HL-60/S4 treated with retinoic acid at 250 ng/mL for 4 days and 3 days (cell line): ENCODE data around the gene ZEB2.

Experiments
- in situ Hi-C: fragments of 300-500 bp; cut with MboI; formaldehyde crosslinking; loops from 2 replicates; pipeline ENCODE4 v1.7.0; 2022; ENCODE audit warnings: low sequenced_read_pairs

The ZEB2 gene

DNA sequence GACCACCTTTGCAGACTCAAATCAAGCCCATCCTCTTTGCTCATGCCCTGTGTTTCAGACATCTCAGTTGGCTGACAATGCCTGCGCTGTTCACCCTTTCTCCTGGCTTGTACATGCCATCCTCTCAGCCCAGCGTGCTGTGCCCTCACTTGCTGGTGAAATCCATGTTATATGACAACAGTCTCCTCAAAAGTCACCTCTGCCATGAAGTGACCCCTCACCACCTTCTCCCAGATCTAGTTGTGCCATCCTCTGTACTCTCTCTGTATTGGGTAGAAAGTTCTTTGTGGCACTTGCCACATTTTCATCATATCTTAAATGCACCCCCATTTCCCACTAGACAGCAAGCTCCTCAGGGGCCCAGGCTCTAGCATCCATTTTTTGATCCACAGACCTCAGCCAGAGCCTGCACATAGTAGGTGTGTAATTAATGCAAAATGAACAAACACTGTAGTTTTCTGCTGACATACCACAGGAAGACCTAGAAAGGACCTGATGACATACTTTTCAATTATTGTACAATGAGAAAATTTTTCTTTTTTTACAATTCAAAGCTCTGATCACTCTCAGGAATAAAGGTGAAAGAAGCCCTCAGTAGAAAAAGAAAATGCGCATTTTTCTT is 22.8 kb downstream of the ZEB2 start:
- in situ Hi-C loops: no loop called here

DNA sequence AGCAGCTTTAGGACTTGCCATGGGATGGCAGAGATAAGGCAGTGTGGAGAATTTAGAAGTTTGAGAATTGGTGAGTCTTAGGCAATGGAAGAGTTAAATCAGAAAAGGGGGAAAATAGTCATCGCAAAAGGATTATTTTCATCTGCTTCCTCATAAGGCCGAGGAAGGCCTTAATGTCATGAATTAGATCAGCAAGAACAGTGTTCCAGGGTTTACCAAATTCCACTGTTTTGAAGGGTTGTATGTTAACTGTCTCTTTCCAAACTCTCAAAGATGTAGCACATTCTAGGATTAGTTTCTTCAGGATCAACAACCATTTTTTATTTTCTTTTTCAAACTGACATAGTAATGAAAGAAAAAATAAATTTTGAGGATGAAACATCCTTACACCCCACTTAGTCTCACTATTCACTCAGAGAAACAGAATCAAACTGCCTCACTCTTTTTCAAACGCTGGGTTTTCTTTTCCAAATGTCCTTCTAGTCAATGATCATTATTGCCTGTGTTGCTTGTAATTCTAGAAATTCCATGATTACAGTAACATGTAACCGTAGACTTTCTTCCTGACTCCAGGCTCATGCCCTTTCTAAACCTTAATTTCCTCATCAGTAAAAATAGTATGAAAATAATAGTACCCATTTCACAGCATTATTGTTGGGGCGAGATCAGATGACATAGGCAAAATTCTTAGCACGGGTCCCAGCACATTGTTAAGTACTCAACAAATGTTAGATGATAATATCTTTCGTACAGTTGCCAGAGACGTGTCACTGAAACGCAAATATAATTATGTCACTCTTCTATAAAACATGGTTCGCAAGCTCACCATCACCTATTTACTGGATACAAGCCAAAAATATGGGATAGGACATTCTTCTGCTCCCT is 23.6 kb downstream of the ZEB2 start:
- in situ Hi-C loops: no loop called here

GRCh38 chr2:144495227-144496091 is 24.5 kb downstream of the ZEB2 start:
- in situ Hi-C loops: no loop called here

DNA sequence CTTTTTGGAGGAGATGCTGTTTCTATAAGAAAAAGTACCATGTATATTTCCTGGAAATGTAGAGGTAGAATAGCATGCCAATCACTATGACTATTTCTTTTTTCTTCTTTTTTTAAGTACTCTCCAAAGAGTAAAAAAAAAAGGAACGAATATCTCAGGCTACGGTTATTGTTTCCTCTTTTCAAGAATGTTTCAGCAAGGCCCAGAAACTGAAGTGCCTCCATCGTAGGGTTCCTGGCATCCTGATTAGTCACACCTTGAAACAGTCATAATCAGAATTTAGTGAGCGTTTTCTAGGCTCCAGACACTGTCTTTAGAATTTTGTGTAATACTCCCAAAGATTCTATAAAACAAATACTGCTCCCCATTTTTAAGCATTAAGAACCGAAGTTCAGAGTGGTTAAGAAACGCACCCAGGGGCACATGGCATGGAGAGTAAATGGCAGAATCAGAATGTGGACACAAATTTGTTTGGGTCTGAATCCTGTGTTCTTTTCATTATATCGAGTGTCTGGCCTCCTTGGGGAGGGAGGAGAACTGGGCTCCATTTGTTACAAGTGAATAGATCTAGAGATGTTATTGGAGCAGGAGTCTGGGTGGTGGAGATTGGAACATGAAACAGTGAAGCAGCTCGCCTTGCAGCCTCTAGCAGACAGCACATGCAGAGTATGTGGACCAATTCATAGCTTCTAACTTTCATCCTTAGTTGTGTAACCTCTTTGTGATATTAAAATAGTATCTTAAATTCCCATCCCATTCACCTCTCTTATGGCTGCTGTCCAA is 26.7 kb downstream of the ZEB2 start:
- in situ Hi-C loops: no loop called here

- in situ Hi-C loops: no loop called here
Measured at GRCh38 chr2:144490857-144491256, 29.1 kb downstream of the ZEB2 start.

GRCh38 chr2:144490017-144490416 is 29.9 kb downstream of the ZEB2 start:
- in situ Hi-C loops: no loop called here

GRCh38 chr2:144489315-144489916 is 30.5 kb downstream of the ZEB2 start:
- in situ Hi-C loops: no loop called here

DNA sequence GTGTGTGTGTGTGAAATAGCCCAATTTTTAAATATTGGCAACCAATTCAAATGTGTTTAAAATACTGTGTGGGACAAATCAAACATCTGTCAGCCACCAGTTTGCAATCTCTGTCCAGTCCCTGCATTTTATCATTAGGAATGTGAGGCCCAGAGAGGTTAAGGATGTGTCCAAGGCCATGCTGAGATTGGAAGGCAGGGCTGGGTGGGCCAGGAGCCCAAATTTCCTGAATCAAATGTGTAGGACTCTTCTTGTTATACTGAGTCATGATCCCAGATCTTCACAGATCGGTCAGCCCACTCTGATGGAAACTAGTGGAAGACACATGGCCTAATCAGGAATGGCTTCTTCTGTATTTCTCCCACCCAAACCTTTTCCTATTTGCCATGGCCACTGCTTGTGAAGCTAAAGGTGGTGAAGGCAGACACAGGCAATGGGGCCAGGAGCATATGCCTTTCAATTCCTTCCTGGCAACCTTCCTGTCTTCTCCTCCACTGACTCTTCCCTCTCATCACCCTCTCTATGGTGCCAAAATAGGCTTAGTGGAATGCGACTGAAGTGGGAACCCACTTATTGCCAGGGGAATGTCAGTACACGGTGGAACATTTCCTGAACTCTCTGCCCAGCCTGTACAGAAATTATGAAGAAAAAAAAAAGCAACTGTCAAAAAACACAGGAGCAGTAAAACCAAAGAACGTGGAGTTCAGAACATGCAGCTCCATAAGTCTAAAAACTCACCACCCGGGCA is 35.5 kb downstream of the ZEB2 start:
- in situ Hi-C loops: no loop called here

DNA sequence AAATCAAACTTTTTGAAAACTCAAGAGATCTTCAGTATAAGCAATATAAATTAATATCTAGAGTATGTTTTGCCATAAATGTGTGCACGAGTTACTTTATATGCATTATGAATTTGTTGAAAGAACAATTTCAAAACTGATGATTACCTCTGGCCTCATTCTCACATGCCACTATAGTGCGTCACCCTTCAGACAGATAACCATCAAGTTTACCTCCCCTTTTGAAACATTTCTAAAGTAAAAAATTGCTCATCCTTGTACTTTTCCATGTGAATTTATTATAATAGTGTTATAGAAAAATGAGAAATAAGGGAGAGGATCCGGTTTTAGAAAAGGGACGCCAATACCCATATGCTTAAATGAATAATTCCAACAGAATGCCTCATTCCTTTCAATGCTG is 38.3 kb downstream of the ZEB2 start:
- in situ Hi-C loops: no loop called here

GRCh38 chr2:144481109-144481508 is 38.8 kb downstream of the ZEB2 start:
- in situ Hi-C loops: no loop called here

GRCh38 chr2:144480285-144480684 is 39.6 kb downstream of the ZEB2 start:
- in situ Hi-C loops: no loop called here

GRCh38 chr2:144479659-144480058 is 40.3 kb downstream of the ZEB2 start:
- in situ Hi-C loops: no loop called here

DNA sequence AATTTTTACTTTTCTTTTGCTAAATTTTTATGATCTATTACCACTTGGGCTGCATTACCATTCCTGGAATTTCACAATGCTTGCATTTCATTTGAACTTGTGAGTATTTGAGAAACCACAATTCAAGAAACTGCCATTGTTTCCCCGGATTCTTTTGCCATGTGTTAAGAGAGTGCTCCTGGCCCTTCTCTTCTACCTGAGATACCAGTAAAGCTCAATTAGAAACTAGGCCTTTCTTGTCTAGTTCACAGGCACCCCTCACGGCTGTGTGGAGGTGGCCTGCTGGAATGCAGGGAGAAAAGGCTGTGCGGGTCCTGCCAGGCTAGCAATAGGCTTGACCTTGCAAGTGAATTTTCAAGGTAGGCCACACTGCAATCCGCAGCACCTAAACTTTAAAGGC is 40.8 kb downstream of the ZEB2 start:
- in situ Hi-C loops: no loop called here

DNA sequence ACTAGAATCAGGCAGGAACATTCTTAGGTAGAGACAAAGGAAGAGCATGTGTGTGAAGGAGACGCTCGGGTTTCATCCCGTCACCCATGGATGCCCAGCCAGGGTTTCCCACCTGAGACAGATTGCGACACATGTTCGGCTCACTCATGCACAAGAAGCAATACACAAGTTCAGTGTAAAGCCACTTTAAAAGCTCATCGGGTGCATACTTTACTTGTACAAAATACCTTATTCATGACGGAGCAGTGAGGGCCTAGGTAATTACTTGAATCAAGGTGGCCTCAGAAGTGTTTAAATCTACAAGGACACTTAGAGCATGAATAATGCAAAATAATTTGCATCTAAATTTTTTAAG is 42.0 kb downstream of the ZEB2 start:
- in situ Hi-C loops: no loop called here

GRCh38 chr2:144477281-144477956 is 42.5 kb downstream of the ZEB2 start:
- in situ Hi-C loops: no loop called here

GRCh38 chr2:144476682-144477081 is 43.2 kb downstream of the ZEB2 start:
- in situ Hi-C loops: no loop called here

DNA sequence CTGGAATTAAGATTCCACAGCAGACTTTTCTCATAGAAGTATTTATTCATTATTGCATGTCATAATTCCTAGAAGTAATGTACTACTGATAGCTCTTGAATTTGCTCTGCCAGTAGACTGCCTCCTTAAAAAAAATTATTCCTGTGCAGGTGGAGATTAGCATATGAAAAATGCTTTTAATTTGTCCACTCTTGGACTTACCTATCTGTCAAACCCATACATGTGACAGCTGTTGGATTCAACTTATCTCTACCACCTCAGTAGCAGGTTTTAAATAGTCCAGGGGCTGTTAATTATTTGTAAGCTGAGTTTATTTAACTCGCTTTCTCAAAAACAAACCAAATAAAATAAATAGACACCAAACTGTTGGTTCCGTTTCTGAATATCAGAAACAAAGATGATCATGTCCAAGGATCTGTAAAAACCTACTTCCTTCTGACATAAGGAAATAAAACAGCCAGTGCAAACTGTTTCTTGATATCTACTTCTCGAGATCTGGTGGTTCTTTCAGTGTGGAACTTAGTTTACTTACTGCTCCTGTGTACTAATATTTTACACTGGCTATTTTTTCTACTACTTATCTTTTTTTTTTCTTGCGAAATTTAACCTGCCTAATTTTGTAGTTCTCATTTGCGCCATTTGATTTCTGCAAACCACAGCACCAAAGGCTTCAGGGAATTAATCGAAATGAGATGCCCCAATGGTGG is 44.2 kb downstream of the ZEB2 start:
- in situ Hi-C loops: no loop called here

- in situ Hi-C loops: no loop called here
Measured at GRCh38 chr2:144475044-144475443, 44.9 kb downstream of the ZEB2 start.

GRCh38 chr2:144474017-144474416 is 45.9 kb downstream of the ZEB2 start:
- in situ Hi-C loops: no loop called here
